ENCODE measurements around the gene PTGES2.
A peak's percentile ranks its signal among the peaks of the same experiment; 100 is the strongest.

The PTGES2 gene

GRCh38 chr9:128127568-128127989 lies at the start of gene PTGES2:
TSS of gene PTGES2 (minus strand) at chr9:128127729. CDS start at chr9:128127717, 12 bp downstream.
- peak; percentile 92 for DNase-seq

DNA sequence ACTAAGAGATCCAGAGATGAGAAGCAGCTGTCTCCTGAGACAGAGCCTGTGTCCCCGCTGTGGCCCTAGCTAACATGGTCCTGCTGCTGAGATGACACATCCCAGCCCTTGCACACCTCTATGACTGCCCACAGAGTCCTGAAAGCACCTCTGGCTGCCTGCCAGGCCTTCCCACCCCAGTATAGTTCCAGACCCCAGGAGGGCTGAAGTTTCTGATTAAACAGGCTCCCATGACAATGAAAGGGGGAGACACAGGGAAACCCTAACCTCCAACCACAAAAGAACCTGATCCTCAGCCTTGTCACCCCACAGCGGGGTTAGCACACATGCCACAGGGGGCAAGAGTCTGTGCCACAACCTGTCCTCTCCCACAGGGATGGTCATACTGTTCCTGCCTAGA lies 48.2 kb upstream of the PTGES2 start:
- no peak for DNase-seq

- no peak for DNase-seq
Observed at GRCh38 chr9:128175102-128175563, 47.6 kb upstream of the PTGES2 start.

GRCh38 chr9:128174062-128174461 lies 46.5 kb upstream of the PTGES2 start:
- DNase-seq = no peak

- no peak for DNase-seq
Observed at GRCh38 chr9:128169925-128170324, 42.4 kb upstream of the PTGES2 start.

DNA sequence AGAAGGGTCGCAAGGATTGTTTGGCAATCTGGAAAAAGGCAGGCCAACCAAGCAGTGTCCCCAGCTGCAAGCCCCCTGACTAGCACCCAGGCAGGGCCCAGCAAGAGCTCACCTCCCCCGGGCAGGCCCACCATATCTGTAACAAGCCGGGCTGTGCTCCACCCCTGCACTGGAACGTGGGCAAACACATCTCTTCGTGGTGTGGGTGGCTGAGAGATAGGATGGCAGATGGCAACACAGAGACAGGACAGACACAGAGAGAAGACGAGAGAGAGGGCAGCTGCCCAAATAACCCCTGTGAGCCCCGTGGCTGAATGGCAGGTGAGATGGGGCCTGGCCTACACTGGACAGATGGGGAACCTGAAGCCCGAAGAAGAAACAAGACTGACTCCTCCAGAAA lies 42.0 kb upstream of the PTGES2 start:
- no peak for DNase-seq

DNA sequence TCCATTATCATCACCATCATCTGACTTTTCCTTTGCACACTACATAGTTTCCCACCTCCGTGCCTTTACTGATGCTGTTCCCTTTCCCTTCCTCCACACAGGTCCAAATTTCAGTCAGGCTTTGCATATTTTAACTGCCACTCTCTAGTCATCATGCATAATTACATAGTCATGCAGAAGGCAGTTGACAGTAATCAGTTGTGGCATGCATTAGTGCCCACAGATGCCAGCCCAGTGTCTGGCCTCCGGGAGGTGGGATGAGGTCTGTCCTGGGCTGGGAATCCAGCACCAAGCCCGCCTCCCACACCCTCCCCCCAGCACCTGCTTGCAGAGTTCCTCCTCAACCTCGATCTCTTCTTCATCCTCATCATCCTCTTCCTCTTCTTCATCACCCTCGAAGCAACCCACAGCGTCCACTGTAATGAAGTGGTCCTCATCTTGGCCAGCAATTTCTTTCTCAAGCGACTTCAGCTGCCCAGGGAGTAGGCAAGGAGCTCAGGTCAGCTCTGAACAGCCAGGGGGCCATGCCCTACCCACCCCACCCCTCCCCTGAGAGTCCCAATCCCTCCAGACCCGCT lies 41.3 kb upstream of the PTGES2 start:
- DNase-seq = no peak

- DNase-seq = no peak
Observed at GRCh38 chr9:128167209-128167608, 39.7 kb upstream of the PTGES2 start.

- no peak for DNase-seq
Observed at GRCh38 chr9:128166169-128166568, 38.6 kb upstream of the PTGES2 start.

- DNase-seq = peak; percentile 25
Observed at GRCh38 chr9:128164307-128164885, 36.9 kb upstream of the PTGES2 start.

- no peak for DNase-seq
Observed at GRCh38 chr9:128163523-128164306, 36.2 kb upstream of the PTGES2 start.

- no peak for DNase-seq
Observed at GRCh38 chr9:128163027-128163515, 35.5 kb upstream of the PTGES2 start.

DNA sequence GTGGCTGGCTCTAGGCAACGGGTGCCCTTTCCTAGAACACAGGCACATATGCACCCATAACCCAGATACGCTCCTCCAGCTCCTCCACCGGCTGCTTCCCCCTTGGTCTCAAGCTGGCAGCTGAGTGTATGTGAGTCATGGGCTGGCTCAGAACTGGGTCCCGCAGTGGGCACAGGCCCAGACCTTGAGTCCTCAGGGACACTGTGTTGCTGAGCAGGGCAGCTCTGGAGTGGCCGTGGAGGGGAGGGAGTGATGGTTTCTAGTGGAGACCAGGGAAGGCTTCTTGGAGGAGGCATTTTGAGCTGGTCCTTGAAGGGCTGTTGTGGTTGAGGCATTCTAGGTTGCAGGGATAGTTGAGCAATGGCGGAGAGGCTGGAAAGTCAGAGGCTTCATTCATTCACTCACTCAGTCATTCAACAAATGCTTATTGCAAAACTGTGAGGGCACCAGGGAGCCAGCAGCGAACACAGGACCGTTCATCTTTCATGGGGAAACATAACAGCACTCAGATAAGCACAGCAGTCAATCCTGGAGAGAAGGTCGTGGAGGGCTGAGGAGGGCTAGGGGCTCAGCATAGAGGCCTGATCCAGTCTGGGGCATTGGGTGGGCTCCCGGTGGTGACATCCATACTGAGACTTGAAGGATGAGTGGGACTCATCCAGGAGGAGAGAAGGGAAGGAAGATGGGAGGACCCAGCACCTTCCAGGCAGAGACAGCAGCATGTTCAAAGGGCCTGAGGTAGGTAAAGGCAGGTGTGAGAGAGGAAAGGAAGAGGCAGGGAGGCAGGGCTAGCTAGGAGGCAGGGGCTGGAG lies 34.9 kb upstream of the PTGES2 start:
- no peak for DNase-seq

- no peak for DNase-seq
Observed at GRCh38 chr9:128161215-128161902, 33.8 kb upstream of the PTGES2 start.

DNA sequence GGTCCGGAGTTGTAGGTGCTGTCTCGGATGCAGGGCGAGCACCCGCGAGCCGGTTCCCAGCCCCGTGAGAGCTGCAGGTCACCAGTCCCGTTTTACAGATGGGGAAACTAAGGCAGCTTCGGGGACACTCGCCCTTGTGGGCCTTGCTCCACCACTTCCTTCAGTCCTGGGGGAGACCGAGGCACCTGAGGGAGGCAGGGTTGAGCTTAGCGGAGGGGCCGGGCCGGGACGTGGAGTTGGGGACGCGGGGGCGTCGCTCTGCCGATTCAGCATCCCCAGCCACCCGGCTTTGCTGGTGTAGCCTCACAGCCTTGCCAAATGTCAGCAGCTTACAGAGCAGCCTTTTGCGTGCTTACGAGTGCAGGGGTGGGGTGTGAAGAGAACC lies 33.1 kb upstream of the PTGES2 start:
- DNase-seq = peak; percentile 41

GRCh38 chr9:128159784-128160602 lies 32.5 kb upstream of the PTGES2 start, which contains the start of gene BBLN:
TSS of gene BBLN (plus strand) at chr9:128160265. CDS start at chr9:128160408, 143 bp downstream.
- peak; percentile 95 for DNase-seq

DNA sequence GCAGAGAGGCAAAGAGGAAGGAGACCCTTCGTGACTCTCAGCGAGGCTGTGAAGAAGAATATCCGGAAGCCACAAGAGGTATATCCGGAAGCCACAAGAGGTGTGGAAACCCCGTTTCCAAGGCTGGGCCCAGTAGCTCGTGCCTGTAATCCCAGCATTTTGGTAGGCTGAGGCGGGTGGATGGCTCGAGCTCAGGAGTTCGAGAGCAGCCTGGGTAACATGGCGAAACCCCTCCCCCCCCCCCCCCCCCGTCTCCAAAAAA lies 31.9 kb upstream of the PTGES2 start:
- DNase-seq = peak; percentile 30

GRCh38 chr9:128155736-128156500 lies 28.4 kb upstream of the PTGES2 start:
- no peak for DNase-seq

GRCh38 chr9:128153947-128154695 lies 26.6 kb upstream of the PTGES2 start:
- no peak for DNase-seq
